ENCODE results near the gene COL12A1. TPM values are rescaled to one million over a fixed set of nuclear protein-coding genes. Genes with fewer than 3 reads are reported as not detected.

COL12A1 gene
- total RNA-seq, 1 experiment from 2014 or later = 0.96 TPM

GRCh38 chr6:75166773-75167172, 39.1 kb downstream of the COL12A1 start:
- Histone ChIP-seq H4K91ac (ENCODE audit: insufficient read length, low read depth, low read length) (no peak overlapping the region), H2BK20ac (ENCODE audit: low read depth, low read length, poor library complexity, severe bottlenecking) (no peak overlapping the region), H3K4me2 (ENCODE audit: insufficient read depth, insufficient read length, low read length) (no peak overlapping the region), H4K20me1 (ENCODE audit: control insufficient read depth, insufficient read depth, insufficient read length) (no peaks in the 10 kb centered on the region), H3K4me1 (ENCODE audit: insufficient read depth, low read length) (no peaks in the 10 kb centered on the region), H2AFZ (ENCODE audit: low read length) (no peak overlapping the region), H3T11ph (ENCODE audit: low read length) (no peak overlapping the region), H3K9me3 (ENCODE audit: control insufficient read depth, low read depth, low read length) (no peaks in the 10 kb centered on the region), H2BK5ac (ENCODE audit: insufficient read length, low read length) (no peak overlapping the region), H2BK12ac (ENCODE audit: insufficient read length, low read depth, low read length) (no peak overlapping the region), H3K9ac (ENCODE audit: extremely low read depth, insufficient read length, low read length) (no peak overlapping the region), H2BK15ac (ENCODE audit: low read depth, low read length) (no peak overlapping the region), H4K8ac (replicated peaks; ENCODE audit: insufficient read length, low read depth, low read length) (no peak overlapping the region), H3K23ac (ENCODE audit: insufficient read length, low read depth, low read length) (no peak overlapping the region), H3K4ac (ENCODE audit: low read depth, low read length) (no peak overlapping the region), H3K79me2 (ENCODE audit: insufficient read depth, low read length) (no peaks in the 10 kb centered on the region), H3K27ac (ENCODE audit: insufficient read length, low read depth, low read length) (no peak overlapping the region), H3K27me3 (ENCODE audit: insufficient read depth, low read length) (no peaks in the 10 kb centered on the region), H3K56ac (ENCODE audit: insufficient read length, low read depth, low read length) (no peak overlapping the region), H3K79me1 (ENCODE audit: insufficient read depth, low read depth, low read length, poor library complexity, severe bottlenecking) (no peaks in the 10 kb centered on the region), H4K5ac (ENCODE audit: insufficient read length, low read depth, low read length) (no peak overlapping the region), H3K23me2 (ENCODE audit: insufficient read length, low read depth, low read length, poor library complexity, severe bottlenecking) (no peaks in the 10 kb centered on the region), H3K14ac (ENCODE audit: insufficient read depth, low read length) (no peak overlapping the region), H2BK120ac (ENCODE audit: low read depth, low read length, poor library complexity, severe bottlenecking) (no peak overlapping the region), H3K18ac (ENCODE audit: insufficient read length, low read depth, low read length) (no peak overlapping the region), H2AK5ac (ENCODE audit: insufficient read length, low read length) (no peak overlapping the region)
- WGBS (ENCODE audit: extremely low coverage, insufficient read length, low lambda C conversion rate) = no CpG with 5 or more reads among the region's 2 CpGs
- no peaks in the 10 kb centered on the region for H3K27me3 Mint-ChIP-seq (ENCODE audit: low read depth)
- H3K27ac Mint-ChIP-seq = no peak overlapping the region
- DNase-seq = no peak
- TF ChIP-seq, protein P1, sequence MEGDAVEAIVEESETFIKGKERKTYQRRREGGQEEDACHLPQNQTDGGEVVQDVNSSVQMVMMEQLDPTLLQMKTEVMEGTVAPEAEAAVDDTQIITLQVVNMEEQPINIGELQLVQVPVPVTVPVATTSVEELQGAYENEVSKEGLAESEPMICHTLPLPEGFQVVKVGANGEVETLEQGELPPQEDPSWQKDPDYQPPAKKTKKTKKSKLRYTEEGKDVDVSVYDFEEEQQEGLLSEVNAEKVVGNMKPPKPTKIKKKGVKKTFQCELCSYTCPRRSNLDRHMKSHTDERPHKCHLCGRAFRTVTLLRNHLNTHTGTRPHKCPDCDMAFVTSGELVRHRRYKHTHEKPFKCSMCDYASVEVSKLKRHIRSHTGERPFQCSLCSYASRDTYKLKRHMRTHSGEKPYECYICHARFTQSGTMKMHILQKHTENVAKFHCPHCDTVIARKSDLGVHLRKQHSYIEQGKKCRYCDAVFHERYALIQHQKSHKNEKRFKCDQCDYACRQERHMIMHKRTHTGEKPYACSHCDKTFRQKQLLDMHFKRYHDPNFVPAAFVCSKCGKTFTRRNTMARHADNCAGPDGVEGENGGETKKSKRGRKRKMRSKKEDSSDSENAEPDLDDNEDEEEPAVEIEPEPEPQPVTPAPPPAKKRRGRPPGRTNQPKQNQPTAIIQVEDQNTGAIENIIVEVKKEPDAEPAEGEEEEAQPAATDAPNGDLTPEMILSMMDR (conservative IDR thresholded peaks at IDR 0.05) = no peak
- H3K4me3 Mint-ChIP-seq = no peak overlapping the region
- no peaks in the 10 kb centered on the region for H3K9me3 Mint-ChIP-seq
- H3K36me3 Mint-ChIP-seq (ENCODE audit: insufficient read depth in 1 of 3, low read depth in 3 of 3) = no peaks in the 10 kb centered on the region
- peaks cover 9 to 13% of the 10 kb centered on the region in 2 experiments for H3K4me1 Mint-ChIP-seq

Measured in H9 (cell line).